ENCODE results near the gene XBP1. TPM values are rescaled to one million over a fixed set of nuclear protein-coding genes. Genes with fewer than 3 reads are reported as not detected.

The XBP1 gene
- total and polyA plus RNA-seq, 10 of the 15 experiments (the other 5 are each of a cell fraction or from before 2014, with no cell fraction given): 44.5 to 313 (median 149) TPM

- peak; percentile 15; the same call in 1 of the 2 replicates for TF ChIP-seq SPI1 (IDR thresholded peaks at IDR 0.05; ENCODE audit: borderline replicate concordance, insufficient read depth, low read depth, low read length)
- peak; percentile 78 for TF ChIP-seq IKZF2 (IDR thresholded peaks at IDR 0.05)
- TF ChIP-seq ZNF687 (IDR thresholded peaks at IDR 0.05): 0 out of 2 replicates have a peak, but pooled peaks have one; percentile 67
- no peak for TF ChIP-seq KAT2A (conservative IDR thresholded peaks at IDR 0.05; ENCODE audit: control insufficient read depth, low read depth, low read length)
- TF ChIP-seq NRF1 (conservative IDR thresholded peaks at IDR 0.05; ENCODE audit: low read depth, low read length): no peak
- 0 out of 2 replicates have a peak, but pooled peaks have one; percentile 17 for TF ChIP-seq ATF7 (IDR thresholded peaks at IDR 0.05; ENCODE audit: low read depth)
- TF ChIP-seq ATF2 (IDR thresholded peaks at IDR 0.05; ENCODE audit: low read length): no peak
- no peak for TF ChIP-seq POLR2AphosphoS5 (IDR thresholded peaks at IDR 0.05; ENCODE audit: low read length)
- peak; percentile 83 for TF ChIP-seq ZNF217 (IDR thresholded peaks at IDR 0.05)
- no peak; the same call in 1 of the 2 replicates for TF ChIP-seq SMARCA5 (IDR thresholded peaks at IDR 0.05)
- TF ChIP-seq BHLHE40 (IDR thresholded peaks at IDR 0.05; ENCODE audit: borderline replicate concordance in 1 of 2, low read depth in 2 of 2, low read length in 1 of 2): peak; percentile 75 to 90
- no peak; the same call in 1 of the 2 replicates for TF ChIP-seq PAX5 (IDR thresholded peaks at IDR 0.05; ENCODE audit: borderline replicate concordance, low read depth, low read length)
- no peak for TF ChIP-seq TARDBP (IDR thresholded peaks at IDR 0.05; ENCODE audit: borderline replicate concordance)
- no peak for TF ChIP-seq CUX1 (IDR thresholded peaks at IDR 0.05; ENCODE audit: insufficient replicate concordance, low read depth, low read length)
- no peak for TF ChIP-seq SIX5 (IDR thresholded peaks at IDR 0.05; ENCODE audit: low read depth, low read length, severe bottlenecking)
- TF ChIP-seq ZNF384 (IDR thresholded peaks at IDR 0.05; ENCODE audit: borderline replicate concordance, low read depth, low read length): peak; percentile 20; the same call in 1 of the 2 replicates
- no peak for TF ChIP-seq FOXK2 (IDR thresholded peaks at IDR 0.05)
- 0 out of 4 replicates have a peak, but pooled peaks have one; percentile 7 to 33 for TF ChIP-seq EP300 (IDR thresholded peaks at IDR 0.05; ENCODE audit: borderline replicate concordance in 1 of 2, control insufficient read depth in 1 of 2, low read depth in 2 of 2, low read length in 2 of 2)
These were observed 19.1 kb upstream of the XBP1 start (continued) for GRCh38 chr22:28819253-28820096.

Data from GM12878 (cell line).